EH (cell line): ENCODE results near the gene CLEC4E.
"Not testable (repeated sequence)": the region's sequence is repeated elsewhere in the genome, so short reads cannot be mapped to it uniquely, and the experiment has no call there.

ENCODE experiments used
- DNase-seq: peaks from one replicate; pipeline ENCODE4 v3.0.0-alpha.2; 2015; ENCODE audit warnings: low read depth

CLEC4E gene, protein sequence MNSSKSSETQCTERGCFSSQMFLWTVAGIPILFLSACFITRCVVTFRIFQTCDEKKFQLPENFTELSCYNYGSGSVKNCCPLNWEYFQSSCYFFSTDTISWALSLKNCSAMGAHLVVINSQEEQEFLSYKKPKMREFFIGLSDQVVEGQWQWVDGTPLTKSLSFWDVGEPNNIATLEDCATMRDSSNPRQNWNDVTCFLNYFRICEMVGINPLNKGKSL

DNA sequence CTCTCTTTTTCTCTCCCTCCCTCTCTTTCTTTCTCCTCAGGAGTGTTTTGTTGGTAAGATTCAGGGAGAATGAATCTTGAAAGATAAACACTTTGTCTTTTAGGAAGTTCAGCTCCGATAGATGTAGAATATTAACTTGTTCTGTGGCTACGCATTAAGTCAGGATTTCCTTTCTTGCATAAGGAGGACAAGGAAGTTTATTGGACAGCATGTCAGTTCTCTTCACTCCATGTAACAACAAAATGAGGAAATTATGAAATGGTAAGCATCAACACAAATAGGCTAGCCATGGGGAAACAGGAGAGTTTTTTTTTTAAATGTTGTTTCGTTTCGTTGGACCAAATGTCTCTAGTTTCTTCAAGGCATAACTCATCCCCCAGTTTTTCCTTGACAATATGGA lies at the start of gene CLEC4E:
TSS of gene CLEC4E (minus strand) at position 75 of the 400 bp plus-strand sequence. CDS start 108 bp downstream, outside the sequence.
- DNase-seq: not testable (repeated sequence)

GRCh38 chr12:8589679-8590078 lies 49.0 kb upstream of the CLEC4E start:
- no peak for DNase-seq

DNA sequence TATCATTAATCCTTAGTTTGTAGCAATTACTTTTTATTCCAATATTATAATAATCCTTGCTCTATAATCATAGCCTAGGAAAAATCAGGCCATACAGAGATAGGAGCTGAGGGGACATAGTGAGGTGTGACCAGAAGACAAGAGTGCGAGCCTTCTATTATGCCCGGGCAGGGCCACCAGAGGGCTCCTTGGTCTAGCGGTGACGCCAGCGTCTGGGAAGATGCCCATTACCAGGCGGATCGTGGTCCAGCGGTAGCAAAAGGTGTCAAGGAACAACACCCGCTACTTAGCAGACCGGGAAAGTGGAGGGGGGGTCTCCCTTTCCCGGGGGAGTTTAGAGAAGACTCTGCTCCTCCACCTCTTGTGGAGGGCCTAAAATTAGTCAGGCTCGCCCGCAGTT lies 43.8 kb upstream of the CLEC4E start:
- DNase-seq: not testable (repeated sequence)

- DNase-seq: no peak
Measured at GRCh38 chr12:8584004-8584403, 43.3 kb upstream of the CLEC4E start.

- no peak for DNase-seq
Measured at GRCh38 chr12:8581098-8581784, 40.5 kb upstream of the CLEC4E start.

DNA sequence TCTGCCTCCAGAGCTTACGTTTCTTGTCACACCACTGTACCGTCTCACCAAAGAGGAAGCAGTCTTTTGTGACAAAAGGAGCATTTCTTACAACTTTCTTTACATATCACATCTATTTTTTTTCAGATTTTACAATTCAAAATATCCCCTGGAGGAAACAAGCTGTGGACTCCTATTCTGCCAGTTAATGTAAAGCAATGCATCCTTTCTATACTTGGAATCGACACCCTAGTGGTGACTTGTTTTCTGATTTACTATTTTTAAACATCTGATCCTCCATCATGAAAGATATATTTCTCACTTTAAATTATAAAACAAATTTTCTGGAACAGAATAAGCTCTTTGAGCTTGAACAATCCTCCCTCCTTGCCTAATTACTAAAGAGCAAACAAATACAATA lies 37.2 kb upstream of the CLEC4E start:
- no peak for DNase-seq

- DNase-seq: no peak
Measured at GRCh38 chr12:8572507-8572906, 31.8 kb upstream of the CLEC4E start.

GRCh38 chr12:8566525-8566924 lies 25.8 kb upstream of the CLEC4E start:
- DNase-seq: no peak

- DNase-seq: not testable (repeated sequence)
Measured at GRCh38 chr12:8566052-8566451, 25.3 kb upstream of the CLEC4E start.

DNA sequence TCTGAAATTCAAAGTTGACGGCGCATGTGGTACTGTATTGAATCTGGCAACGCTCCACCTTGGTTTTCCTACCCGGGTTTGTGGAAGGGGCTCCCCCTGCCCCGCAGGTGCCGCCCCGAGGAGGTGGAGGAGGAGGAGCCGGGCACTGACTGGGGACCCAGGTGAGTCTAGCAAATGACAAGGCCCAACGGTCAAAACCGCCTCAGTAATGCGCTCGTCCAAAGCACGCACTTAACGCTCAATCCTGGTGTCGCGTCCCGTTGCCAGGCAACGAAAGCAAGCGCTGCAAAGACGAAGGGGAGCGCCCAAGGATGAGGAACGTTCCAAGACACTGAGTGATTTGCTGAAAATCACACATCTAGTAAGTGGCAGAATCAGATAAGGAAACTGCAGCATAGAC lies 24.0 kb upstream of the CLEC4E start:
- DNase-seq: no peak

- no peak for DNase-seq
Measured at GRCh38 chr12:8563356-8563755, 22.7 kb upstream of the CLEC4E start.

DNA sequence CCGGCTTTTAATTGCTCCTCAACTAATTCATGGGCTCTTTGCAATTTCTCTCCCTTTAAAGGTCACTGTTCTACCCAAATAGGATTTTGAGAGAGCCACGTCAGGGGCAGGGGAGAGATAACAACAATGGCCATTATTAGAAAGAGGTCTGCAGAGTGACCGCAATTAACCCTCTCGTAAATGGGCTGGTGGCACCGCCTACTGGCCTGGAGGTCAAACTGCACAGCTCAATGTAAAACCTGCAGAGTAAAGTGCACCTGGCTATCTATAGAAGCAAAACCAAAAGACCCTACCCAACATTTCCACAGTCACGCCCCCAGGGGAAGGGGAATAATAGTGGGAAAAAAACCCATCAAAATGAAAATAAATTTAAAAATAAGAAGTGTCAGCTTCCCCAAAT lies 21.6 kb upstream of the CLEC4E start:
- DNase-seq: no peak

- no peak for DNase-seq
Measured at GRCh38 chr12:8561011-8561410, 20.3 kb upstream of the CLEC4E start.

DNA sequence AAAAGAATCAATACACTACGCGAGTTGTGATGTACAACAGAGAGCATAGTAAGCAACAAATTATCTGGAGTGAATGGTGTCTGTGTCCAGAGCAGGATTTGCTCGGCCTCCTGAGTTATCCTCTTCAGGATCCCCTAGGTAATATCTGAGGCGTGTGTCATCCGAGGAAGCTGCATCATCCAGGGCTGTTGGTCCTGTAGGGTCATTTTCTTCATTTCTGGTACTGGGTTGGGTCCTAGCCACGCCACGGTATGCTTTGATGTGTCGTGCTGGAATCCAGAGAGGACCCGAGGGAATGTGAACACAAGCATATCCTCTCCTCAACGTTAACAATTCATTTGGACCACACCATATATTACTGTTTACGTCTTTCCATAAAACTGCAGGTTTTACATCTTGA lies 19.0 kb upstream of the CLEC4E start:
- DNase-seq: no peak

GRCh38 chr12:8556531-8557097 lies 15.9 kb upstream of the CLEC4E start:
- no peak for DNase-seq

DNA sequence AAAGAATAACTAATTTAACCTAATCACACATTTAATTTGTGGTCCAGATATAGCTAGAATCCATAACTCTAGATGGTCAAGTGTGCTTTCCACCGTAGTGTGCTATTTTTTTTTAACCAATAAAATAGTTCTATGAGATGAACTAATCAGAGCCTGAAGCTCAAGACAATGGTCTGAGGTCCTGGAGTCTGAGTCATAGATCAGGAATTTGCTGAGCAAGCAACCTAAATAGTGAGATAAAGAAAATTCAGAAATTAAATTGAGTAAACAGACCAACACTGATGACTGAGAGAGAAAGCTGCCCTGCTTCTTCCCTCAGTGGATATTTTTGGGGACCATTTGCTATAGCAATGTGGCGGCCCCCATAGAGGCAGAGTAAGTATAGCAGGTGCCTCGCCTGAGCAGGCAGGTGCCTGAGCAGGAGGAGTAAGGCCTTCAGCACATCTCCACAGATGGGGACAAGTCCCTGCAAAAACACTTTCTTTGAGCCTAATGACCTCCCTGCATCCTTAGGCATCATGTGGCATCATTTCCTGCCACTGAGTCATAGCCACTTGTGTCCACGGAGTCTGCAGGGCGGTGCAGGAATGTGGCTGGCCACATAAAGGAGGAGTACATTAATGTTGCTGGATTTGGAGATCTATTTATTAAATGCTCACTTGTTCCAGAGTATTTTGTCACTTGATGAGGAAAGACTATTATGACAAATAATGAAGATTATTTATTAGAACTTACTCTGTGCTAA lies 13.9 kb upstream of the CLEC4E start:
- peak; percentile 23 for DNase-seq

DNA sequence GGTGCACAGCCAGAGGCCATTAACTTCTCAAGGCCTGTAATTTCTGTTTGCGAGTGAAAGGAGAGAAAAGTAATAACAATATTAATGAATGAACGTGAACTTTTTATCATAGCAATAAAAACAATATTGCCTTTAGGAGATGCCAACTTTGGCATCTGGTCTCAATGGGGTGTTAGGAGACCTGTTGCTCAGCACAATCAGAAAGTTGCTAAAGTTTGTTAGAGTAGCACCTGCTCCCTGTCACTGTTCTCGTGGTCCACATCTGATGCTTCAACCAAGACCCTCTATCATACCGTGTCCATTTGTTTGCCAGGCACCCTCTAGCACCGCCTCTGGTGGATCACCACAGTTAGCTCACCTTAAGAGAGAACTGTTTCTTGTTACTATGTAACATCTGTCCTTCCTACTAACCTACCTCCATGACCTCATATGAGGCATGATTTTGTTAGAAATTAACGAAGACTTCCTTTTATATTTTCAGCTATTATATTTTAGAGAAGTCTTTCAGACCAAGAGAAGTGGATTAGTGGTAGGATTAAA lies 12.5 kb upstream of the CLEC4E start:
- no peak for DNase-seq

DNA sequence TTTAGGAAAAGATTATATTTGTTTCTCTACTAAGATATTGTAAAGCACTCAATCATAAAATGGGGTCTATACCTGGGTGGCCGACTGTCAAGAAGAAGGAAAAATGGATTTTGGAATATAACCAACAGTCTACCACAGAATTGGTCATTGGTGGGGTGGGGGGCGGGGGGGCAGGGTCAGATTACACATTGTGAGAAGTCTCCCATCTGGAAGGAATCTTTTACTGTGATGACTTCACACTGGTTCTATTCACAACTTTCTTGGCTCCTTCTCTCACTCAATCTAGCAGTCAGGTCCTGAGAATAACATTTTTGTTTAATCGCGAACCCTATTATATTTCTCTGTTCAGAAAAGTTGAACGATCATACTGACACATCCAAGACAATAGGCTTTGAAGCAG lies 8.7 kb upstream of the CLEC4E start:
- DNase-seq: no peak

DNA sequence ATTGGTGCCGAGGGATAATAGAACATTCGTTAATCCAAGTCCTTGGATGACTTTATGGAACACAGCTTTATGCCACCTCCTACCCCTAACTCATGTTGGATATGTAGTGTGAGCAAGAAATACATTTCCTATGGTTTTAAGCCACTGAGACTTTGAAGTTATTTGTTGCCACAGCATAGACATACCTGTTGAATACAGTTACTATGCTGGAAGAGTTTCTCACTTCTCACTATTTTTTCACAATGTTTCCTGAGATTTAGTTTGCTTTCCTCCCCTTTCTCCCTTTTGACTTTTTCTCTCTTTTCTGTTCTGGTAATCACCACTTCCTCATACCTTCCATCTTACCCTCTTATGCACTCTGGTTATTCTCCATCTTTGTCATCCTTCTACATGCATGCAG lies 7.5 kb upstream of the CLEC4E start:
- DNase-seq: no peak

GRCh38 chr12:8547645-8548044 lies 6.9 kb upstream of the CLEC4E start:
- no peak for DNase-seq

GRCh38 chr12:8546591-8546990 lies 5.9 kb upstream of the CLEC4E start:
- no peak for DNase-seq

- DNase-seq: peak; percentile 61
Measured at GRCh38 chr12:8544295-8544694, 3.6 kb upstream of the CLEC4E start.

DNA sequence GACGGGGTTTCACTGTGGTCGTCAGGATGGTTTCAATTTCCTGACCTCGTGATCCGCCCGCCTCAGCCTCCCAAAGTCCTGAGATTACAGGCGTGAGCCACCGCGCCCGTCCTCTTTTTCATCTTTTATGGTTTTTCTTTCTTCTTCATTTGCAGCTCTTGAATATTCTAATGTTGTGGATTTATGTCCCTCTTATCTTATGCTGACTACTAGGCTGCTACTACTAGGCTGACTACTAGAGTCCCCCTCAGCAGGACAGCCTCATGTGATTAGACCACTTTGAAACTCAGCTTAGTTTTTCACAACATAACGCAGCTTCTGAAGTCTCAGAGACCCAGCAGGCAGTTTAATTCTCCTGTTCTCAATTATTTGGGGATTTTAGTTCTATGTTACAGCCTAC lies 857 bp upstream of the CLEC4E start:
- no peak for DNase-seq
